ENCODE results near the gene DACT1.

- TF ChIP-seq CTCF (IDR thresholded peaks at IDR 0.05), result no peak
- no peak for TF ChIP-seq POLR2A (IDR thresholded peaks at IDR 0.05; ENCODE audit: low read depth)
- no peak for TF ChIP-seq EP300 (IDR thresholded peaks at IDR 0.05)
Measured at GRCh38 chr14:58677996-58678395, 40.2 kb downstream of the DACT1 start.

Measured in esophagus muscularis mucosa (tissue), 4 donors.